ENCODE results near the gene EXD3.
A peak's percentile ranks its signal among the peaks of the same experiment; 100 is the strongest.

- TF ChIP-seq POLR2A (IDR thresholded peaks at IDR 0.05) (no peak), POLR2AphosphoS5 (IDR thresholded peaks at IDR 0.05) (peak in 1 of 3 donors; percentile 22)
- TF ChIP-seq, protein P1, sequence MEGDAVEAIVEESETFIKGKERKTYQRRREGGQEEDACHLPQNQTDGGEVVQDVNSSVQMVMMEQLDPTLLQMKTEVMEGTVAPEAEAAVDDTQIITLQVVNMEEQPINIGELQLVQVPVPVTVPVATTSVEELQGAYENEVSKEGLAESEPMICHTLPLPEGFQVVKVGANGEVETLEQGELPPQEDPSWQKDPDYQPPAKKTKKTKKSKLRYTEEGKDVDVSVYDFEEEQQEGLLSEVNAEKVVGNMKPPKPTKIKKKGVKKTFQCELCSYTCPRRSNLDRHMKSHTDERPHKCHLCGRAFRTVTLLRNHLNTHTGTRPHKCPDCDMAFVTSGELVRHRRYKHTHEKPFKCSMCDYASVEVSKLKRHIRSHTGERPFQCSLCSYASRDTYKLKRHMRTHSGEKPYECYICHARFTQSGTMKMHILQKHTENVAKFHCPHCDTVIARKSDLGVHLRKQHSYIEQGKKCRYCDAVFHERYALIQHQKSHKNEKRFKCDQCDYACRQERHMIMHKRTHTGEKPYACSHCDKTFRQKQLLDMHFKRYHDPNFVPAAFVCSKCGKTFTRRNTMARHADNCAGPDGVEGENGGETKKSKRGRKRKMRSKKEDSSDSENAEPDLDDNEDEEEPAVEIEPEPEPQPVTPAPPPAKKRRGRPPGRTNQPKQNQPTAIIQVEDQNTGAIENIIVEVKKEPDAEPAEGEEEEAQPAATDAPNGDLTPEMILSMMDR (IDR thresholded peaks at IDR 0.05), result peak in 1 of 3 donors; percentile 14
These were observed 117.7 kb downstream of the EXD3 start for GRCh38 chr9:137305060-137305797.

All from breast epithelium (tissue), 3 donors.